Measurements from ENCODE around the gene NPEPPS.
"Not testable (repeated sequence)": the region's sequence is repeated elsewhere in the genome, so short reads cannot be mapped to it uniquely, and the experiment has no call there.

NPEPPS gene

GRCh38 chr17:47530557-47531232, at the start of gene NPEPPS:
Gene NPEPPS, plus strand, starts transcription at chr17:47531108. Its CDS starts 193 bp downstream, at chr17:47531301.
- peak; percentile 82 for DNase-seq

DNA sequence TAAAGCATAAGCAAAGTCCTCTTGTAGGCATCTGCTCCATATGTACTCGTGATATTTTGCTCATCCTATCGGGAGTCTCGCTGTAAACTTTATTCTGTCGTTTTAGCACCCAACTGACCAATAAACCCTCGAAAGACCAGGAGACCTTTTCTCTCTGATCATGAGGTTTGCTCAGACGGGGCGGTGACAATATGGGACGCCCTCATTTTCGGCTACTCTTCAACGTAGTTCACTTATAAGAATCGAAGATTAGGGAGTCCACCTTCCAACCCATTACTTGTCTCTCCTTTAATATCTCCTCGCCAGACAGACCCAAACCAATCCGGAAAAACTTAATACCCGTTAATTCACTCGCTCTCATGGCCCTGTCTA, 39.1 kb upstream of the NPEPPS start:
- not testable (repeated sequence) for DNase-seq

- DNase-seq: not testable (repeated sequence)
Observed at GRCh38 chr17:47499074-47499473, 31.8 kb upstream of the NPEPPS start.

DNA sequence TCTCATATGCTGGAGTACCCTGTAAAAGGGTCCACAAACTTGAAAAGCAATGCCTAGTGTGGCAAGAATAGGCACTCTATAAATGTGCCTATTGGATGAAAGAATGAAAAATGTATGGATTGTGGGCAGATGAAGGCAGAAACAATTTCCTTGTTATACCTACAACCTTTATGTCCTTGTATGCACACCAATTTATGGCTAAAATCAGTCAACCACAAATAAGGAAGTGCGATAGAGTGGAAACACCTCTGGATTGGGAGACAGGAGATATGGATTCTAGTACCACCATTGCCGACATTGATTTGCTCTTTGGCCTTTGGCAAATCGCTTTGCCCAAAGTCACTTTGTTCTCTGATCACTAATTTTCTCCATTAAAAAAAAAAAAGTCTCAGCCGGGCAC, 31.4 kb upstream of the NPEPPS start:
- not testable (repeated sequence) for DNase-seq

GRCh38 chr17:47500620-47501019, 30.3 kb upstream of the NPEPPS start:
- not testable (repeated sequence) for DNase-seq

GRCh38 chr17:47502122-47502731, 28.7 kb upstream of the NPEPPS start:
- DNase-seq: not testable (repeated sequence)

DNA sequence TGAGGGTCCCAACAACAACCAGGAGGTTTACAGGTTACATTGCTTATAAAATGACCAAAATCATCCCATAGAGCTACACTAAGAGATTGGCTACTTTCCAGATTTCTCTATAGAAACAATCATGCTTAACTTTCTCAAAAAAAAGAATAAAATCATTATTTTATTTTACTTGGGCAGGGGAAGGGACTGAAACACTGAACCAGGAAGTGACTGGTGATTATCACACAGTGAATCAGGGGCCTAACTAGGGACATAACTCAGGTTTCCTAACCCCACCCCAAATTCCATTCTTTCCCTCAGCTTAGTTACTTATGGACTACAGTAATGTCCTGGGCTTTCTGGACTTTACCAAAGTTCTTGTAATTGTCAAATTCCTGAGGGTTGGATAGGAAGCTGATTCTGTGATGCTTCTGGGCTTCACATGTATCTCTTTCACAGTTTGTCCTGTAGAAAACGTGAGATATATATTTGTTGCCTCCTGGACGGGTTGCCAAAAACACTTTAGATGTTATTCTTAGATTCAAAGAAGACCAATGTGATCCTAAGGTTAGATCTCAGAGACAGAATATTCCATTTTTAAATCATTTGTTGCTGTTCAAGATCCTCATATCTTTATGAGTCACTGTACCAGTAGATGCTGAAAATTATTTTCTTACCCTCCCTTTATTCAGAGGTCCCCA, 28.0 kb upstream of the NPEPPS start:
- not testable (repeated sequence) for DNase-seq

GRCh38 chr17:47511701-47512146, 19.2 kb upstream of the NPEPPS start:
- not testable (repeated sequence) for DNase-seq

- not testable (repeated sequence) for DNase-seq
Observed at GRCh38 chr17:47513301-47513700, 17.6 kb upstream of the NPEPPS start.

DNA sequence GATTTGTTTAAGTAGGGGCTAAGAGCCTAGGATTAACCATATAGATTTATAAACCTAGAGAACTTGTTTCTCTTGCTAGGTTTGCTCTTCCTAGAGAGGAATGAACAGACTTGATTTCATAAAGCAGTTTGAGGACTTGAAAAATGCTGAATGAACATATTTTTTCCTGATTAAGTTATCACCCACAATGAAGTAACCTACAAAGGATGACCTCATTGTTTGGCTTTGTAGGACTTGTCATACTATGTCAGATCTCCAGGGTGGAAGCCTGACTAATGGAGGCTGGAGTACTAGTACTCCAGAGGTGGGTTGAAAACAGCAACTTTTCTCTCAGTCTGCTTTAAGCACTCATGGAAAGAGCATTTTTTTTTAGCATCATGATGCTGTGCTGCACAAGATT, 12.0 kb upstream of the NPEPPS start:
- DNase-seq: not testable (repeated sequence)

GRCh38 chr17:47519365-47519764, 11.5 kb upstream of the NPEPPS start:
- DNase-seq: not testable (repeated sequence)

GRCh38 chr17:47520279-47520678, 10.6 kb upstream of the NPEPPS start:
- DNase-seq: not testable (repeated sequence)

DNA sequence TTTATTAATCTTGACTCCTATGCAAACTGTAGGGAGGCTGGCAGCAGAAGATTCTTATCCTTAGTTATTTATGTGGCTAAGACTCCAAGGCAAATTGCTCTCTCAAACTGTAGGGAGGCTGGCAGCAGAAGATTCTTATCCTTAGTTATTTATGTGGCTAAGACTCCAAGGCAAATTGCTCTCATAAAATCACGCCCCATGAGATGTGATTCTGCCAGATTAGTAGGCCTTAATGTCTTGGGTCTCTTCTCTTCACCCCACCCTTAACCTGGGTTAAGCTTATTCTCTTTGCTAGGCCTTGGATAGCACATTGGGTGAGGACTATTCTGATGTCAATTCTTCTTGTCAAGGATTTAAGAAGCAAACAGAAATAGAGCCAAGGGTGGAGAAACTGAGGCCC, 9.5 kb upstream of the NPEPPS start:
- not testable (repeated sequence) for DNase-seq

DNA sequence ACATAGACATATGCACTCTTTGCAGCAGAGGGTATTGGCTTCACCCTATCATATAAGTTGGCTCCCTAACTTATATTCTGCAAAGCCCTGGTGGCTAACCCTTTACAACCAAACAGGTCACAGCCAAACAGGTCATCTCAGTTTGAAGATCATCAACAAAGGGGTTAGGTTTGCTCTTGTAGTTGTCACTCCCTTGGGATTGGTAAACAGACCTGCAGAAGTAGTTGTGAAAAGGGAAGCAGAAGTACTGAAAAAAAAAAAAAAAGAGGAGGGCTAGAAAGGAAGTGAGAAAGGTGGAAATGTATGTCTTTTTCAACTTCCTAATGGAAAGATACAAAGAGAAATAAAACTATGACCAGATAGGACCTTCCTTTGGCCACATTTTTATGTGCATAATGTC, 8.6 kb upstream of the NPEPPS start:
- not testable (repeated sequence) for DNase-seq

DNA sequence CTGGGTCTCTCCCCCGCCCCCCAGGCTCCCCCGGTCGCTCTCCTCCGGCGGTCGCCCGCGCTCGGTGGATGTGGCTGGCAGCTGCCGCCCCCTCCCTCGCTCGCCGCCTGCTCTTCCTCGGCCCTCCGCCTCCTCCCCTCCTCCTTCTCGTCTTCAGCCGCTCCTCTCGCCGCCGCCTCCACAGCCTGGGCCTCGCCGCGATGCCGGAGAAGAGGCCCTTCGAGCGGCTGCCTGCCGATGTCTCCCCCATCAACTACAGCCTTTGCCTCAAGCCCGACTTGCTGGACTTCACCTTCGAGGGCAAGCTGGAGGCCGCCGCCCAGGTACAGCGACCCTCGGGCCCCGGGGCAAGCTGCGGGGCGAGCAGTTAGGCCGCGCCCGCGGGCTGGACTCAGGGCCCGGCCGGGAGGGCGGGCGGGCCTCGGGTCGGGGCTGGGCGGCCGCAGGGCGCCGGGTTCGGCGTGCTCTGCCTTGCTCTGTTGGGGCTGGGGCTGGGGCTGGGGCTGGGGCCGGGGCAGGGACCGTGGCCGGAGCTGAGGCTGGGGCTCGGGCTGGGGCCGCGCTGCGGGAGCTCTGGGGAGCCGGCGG, 419 bp downstream of the NPEPPS start:
- DNase-seq: not testable (repeated sequence)

DNA sequence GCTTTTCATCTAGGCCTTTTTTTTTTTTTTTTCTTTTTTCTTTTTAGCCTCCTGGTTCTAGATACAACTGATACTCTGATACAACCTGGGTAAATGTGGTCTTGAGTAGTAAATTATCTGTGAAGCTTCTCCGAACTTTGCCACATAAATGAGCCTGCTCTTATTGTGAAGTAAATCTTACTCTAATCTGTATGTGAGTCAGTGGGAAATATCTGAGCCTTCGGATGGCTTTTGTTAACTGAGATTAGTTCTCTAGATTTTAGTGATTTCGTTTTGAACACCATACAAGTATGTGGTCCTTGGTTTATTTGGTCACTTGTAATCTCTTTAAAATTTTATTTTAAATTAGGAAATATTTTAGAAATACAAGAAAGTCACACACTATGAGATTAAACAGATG, 8.2 kb downstream of the NPEPPS start:
- not testable (repeated sequence) for DNase-seq

DNA sequence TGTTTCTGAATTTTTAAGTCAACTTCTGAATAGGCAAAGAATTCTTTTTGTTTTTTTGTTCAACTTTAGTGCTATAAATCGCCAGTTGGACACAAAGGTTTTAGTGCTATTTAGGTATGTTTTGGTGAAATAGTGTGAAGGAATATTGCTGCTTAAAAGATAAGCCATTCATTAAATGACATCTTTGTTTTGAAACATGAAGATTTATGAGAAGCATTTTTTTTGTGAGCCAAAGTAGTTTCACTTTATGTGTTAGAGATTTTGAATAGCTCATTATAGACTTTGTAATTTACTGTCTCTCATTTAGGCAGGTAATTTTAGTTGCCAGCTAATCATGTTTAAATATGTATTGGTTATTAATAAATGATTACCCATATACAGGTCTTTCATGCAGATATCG, 10.8 kb downstream of the NPEPPS start:
- DNase-seq: not testable (repeated sequence)

DNA sequence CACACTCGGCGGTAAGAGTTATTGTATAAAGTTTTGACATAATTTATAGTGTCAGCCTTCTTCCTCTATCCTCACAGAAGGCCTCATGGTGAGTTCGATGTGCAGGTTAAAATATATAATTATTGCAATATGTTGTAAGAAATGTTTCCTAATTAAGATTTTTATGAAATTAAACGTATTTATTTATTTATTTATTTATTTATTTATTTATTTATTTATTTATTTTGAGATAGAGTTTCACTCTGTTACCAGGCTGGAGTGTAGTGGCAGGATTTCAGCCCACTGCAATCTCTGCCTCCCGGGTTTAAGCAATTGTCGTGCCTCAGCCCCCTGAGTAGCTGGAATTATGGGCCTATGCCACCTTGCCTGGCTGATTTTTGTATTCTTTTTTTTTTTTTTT, 13.4 kb downstream of the NPEPPS start:
- DNase-seq: not testable (repeated sequence)

GRCh38 chr17:47554733-47555132, 23.8 kb downstream of the NPEPPS start:
- not testable (repeated sequence) for DNase-seq

GRCh38 chr17:47556108-47556507, 25.2 kb downstream of the NPEPPS start:
- not testable (repeated sequence) for DNase-seq

GRCh38 chr17:47560517-47561043, 29.7 kb downstream of the NPEPPS start:
- not testable (repeated sequence) for DNase-seq

DNA sequence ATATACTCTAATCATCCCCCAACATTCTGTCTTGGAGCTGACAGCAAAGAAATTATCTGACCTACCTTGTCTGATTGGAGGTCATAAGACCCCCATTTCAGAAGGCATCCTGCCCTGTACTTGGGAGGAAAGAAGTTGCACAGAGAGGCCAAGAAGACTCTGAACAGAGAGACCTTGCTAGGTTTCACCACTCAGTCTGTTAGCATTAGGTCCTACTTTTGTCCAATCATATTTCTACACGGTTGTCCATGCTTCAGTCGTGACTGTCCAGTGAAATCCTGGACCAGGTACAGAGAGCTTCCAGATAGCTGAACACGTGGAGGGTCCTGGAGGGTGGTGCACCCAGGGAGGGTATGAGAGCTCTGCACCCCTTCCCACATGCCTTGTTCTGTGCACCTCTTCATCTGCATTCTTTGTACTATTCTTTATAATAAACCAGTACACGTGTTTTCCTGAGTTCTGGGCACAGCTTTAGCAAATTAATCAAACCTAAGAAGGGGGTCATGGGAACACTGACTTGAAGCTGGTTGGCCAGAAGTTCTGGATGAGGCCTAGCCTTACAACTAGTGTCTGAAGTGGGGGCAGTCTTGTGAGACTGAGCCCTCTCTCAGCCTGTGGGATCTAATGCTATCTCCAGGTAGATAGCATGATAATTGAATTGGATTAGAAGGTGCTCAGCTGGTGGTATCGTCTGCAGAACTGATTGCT, 30.9 kb downstream of the NPEPPS start:
- not testable (repeated sequence) for DNase-seq

DNA sequence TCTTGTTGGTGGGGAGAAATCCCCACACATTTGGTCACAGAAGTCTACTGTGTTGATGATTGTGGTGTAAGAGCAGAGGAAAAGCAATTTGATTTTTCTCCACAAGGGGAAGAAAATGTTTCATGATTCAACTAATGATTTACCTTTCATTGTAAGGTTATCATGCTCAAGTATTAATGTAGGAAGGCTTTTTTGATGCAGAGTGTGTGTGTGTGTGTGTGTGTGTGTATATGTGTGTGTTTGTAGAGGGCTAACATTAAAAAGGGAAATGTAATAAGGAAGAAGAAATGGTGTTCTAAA, 31.4 kb downstream of the NPEPPS start:
- not testable (repeated sequence) for DNase-seq

All from activated T-cell treated with anti-CD3 and anti-CD28 coated beads for 4 hours (primary cell).